GM12874 (cell line): ENCODE measurements around the gene TNXB.
A peak's percentile ranks its signal among the peaks of the same experiment; 100 is the strongest.

Source experiments
- CTCF ChIP-seq: IDR thresholded peaks from 2 replicates; pipeline ENCODE4 v1.5.1; 2011; ENCODE audit warnings: low read depth, mild to moderate bottlenecking, control low read depth, low read length, moderate library complexity; ENCODE audit not compliant: insufficient read depth

The TNXB gene

DNA sequence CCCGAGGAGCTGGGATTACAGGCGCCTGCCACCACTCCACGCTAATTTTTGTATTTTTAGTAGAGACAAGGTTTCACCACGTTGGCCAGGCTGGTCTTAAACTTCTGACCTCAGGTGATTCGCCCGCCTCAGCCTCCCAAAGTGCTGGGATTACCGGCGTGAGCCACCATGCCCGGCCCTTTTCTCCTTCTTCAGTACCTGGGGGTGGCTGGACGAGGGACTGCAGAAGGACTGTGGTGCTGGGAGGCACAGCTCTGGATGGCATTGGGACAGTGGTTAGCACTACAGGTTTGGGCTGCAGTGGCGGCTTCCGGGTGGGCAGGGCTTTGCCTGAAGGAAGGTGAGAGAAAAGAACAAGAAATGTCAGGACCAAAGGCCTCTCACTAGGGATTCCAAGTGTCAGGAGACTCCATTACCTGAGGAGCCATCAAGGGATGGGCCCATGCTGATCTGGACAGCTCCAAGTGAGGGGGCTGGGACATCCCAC, 11.5 kb upstream of the TNXB start:
- no peak for TF ChIP-seq CTCF

DNA sequence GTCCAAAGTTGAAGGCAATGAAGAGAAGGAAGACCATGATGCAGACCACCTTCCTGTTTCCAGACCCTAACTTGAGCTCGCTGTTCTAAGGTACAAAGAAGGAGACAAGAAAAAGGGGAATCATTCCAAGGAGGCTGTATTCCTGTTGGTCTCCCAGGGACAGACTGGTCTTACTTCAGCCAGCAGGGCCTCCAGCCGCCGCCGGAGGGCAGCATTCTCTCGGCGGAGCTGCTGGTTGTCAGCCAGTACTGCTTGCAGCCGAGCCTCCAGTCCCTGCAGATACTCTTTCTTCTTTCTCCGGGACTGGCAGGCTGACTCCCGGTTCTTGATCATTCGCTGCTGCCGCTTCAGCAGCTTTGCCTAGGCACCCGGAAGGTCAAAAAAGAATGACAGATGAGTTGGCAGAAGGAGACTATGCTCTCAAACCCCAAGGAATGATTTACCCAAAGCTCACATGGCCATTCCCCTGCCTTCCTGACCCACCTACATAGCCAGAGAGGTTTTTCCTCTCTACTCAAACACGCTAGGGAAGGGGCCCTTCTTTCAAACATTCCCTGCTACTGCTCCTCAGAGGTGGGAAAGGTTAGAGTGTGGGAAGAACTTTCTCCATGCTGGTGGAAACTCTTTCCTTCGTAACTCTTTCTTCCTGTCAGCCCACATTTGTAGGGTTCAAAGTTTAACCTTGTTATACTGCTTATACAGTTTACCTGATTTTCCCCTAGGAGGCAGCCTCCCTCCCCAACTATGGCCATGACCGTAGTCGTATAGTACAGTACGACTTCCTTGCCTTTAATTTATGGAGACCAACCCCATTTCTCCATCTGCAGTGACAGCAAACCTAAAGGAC, 9.9 kb upstream of the TNXB start:
- TF ChIP-seq CTCF: peak; percentile 95

DNA sequence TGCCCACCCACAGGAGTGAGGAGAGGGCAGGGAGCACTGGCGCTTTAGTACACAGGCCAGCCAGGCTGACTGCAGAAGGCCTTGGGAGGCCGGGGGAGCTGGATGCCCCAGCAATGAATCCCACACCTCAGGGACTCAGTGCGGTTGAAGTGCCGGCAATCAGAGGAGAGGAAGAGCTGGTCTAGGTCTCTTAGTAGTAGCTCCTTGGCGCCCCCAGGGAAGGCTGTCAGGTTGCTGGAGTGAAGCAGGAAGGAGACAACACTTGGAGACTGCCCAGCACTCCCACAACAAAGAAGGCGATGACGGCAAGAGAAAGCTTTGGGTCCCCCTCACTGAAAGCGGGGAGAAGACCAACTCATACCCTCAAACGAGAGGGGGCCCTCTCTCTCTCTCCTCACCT, 8.3 kb upstream of the TNXB start:
- no peak for TF ChIP-seq CTCF

DNA sequence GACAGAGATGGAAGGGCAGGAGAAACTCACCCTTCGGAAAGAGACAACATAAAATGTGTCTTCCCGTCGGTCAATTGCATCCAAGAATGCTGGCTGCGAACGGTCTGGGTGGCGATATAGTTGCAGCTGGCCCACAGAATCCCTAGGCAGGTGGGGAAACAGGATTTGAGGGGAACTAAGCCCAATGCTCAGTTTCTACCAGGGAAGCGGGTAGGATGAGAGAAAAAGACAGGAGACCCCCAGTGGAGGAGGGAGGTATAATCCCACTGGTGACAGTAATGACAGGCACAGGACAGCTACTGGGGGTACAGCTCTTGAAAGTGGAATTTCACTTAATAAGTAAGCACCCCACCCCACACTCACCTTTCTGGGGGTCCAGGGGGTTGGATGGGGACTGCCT, 7.5 kb upstream of the TNXB start:
- TF ChIP-seq CTCF: peak; percentile 32; the same call in 1 of the 2 replicates

DNA sequence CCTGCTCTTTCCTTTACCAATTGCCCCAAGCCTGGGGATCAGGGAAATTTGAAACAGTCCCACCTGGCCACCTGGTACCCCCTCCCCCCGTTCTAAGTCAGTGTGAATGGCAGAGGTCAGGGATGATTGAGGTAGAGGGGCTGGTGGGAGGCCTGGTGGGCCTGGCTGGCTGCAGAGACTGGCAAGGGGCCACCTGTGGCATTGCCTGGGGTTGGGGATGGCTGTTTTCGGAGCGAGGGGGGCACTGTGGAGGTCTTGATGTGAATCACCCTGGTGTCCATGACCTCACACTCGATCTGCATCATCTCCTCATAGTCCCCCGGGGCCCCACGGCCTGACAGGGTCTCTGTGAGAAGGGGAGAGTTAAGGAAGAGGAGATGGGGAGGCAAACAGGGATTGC, 6.5 kb upstream of the TNXB start:
- TF ChIP-seq CTCF: no peak

DNA sequence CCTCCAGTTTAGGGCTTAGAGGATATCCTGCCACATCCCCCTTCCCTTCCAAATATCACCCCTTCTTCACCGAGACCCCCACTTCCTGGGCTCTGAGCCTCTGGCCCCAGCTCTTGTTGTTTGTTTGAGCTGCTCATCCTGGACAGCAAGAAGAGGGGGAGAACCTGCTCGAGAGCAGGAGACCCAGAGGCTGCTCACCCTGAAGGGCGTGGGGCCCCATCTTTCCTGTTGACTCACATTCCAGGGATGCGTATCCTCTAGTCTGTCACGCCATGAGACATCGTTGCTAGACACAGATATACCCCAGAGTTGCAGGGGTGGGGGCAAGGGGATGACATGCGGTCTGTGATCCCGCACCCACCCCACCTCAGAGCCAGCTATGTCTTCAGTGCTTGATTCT, 5.7 kb upstream of the TNXB start:
- no peak for TF ChIP-seq CTCF

- no peak for TF ChIP-seq CTCF
These were observed 4.5 kb upstream of the TNXB start for GRCh38 chr6:32113386-32114352.
